Activated gamma-delta T cell treated with anti-CD3 and anti-CD28 coated beads, Interleukin-2, amount 50 U/mL, for 16 hours (primary cell): ENCODE data around the gene SRGAP2C.
"Not testable (repeated sequence)": the region's sequence is repeated elsewhere in the genome, so short reads cannot be mapped to it uniquely, and the experiment has no call there.

Experiments
- DNase-seq: peaks from one replicate; pipeline ENCODE4 v3.0.0-alpha.2; 2020; ENCODE audit warnings: low read depth

SRGAP2C gene

DNA sequence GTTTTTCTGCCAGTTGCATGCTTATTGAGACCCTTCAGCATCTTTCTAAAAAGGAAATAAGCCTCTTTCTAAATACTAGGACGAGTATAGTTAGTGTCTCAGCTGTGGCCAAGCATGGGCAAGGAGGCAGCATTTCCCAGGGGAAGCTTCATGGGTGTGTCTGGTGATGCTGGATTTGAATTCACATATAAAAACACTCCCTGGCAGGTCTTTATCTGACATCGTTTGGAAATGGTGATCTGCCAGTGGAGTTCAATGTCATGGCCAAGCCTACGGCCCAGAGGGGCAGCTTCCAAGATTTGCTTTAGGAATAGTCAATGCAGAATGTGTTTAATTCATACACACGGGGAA lies 94.7 kb downstream of the SRGAP2C start:
- not testable (repeated sequence) for DNase-seq

DNA sequence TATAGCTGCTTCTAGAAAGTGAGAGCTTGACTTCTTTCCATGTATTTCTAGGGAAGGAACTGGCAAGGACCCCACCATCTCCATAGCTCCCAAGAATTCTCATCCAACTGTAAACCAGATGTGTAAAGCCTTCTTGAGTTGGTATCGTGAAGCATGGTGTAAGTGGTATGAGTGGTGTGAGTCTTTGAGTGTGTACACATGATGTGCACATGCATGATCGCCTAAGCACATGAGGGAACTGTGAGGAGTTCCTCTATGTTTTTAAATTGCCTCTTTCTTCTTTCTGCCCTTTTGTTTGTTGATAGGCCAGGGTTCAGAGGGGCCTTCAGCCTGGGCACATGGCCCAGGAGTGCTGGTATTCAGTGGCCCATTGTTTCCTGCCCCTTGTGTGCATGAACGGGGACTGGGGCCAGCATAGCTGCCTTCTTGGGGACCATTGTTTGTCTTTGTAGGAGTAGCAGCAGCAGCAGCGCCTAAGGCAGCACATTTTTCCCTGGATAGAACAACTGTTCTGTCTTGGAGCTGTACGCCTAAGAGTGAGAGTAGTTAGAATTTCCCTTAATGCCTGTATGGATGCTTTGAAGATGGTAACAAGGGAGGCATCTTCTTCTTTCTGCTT lies 96.0 kb downstream of the SRGAP2C start:
- not testable (repeated sequence) for DNase-seq

GRCh38 chr1:121281480-121281879 lies 96.7 kb downstream of the SRGAP2C start:
- not testable (repeated sequence) for DNase-seq

GRCh38 chr1:121283587-121284180 lies 98.9 kb downstream of the SRGAP2C start:
- DNase-seq, result not testable (repeated sequence)

- not testable (repeated sequence) for DNase-seq
These were observed 107.8 kb downstream of the SRGAP2C start for GRCh38 chr1:121292590-121292989.

GRCh38 chr1:121293263-121294204 lies 108.8 kb downstream of the SRGAP2C start:
- not testable (repeated sequence) for DNase-seq

DNA sequence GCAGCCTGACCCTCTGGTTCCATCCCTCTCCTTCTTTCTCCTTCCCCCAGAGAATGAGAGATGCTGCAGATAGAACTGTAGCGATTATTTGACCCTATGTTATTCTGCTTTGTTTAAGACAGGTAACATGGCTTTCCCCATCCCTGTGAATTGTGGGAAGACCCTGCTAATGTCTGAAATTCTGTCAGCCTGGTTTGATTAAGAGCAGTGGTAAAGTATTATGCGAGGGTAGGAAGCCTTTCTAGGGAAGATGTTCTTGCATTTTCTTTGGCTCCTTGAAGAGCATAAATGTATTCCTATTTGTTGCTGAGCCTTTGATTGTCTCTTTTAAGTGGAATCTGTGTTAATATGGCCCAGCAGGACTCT lies 109.4 kb downstream of the SRGAP2C start:
- not testable (repeated sequence) for DNase-seq

GRCh38 chr1:121296563-121296962 lies 111.8 kb downstream of the SRGAP2C start:
- not testable (repeated sequence) for DNase-seq

DNA sequence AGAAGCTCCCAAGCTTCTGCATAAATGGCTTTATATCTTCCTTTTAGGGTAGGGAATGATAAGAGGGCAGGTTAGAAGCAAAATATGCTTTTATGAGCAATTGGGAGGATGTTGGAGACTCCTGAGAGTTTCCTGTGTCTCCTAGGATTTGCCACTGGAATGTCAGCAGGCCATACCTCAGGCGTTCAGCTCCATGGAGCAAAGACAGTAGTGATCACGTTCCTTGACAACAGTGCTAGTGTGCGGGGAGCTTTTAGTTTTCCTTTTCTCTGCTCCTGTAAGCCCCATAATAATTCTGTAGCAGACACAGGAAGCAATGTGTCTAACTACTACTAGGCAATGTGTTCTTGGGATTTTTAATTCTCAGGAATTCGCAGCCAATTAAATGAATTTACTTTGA lies 113.8 kb downstream of the SRGAP2C start:
- DNase-seq, result not testable (repeated sequence)

GRCh38 chr1:121299514-121300149 lies 114.9 kb downstream of the SRGAP2C start:
- not testable (repeated sequence) for DNase-seq

- DNase-seq, result not testable (repeated sequence)
These were observed 117.1 kb downstream of the SRGAP2C start for GRCh38 chr1:121301876-121302275.

GRCh38 chr1:121307759-121308158 lies 123.0 kb downstream of the SRGAP2C start:
- DNase-seq, result not testable (repeated sequence)

GRCh38 chr1:121315509-121315908 lies 130.7 kb downstream of the SRGAP2C start:
- DNase-seq, result not testable (repeated sequence)

GRCh38 chr1:121316081-121316480 lies 131.3 kb downstream of the SRGAP2C start:
- not testable (repeated sequence) for DNase-seq

- not testable (repeated sequence) for DNase-seq
These were observed 133.0 kb downstream of the SRGAP2C start for GRCh38 chr1:121317491-121318468.

DNA sequence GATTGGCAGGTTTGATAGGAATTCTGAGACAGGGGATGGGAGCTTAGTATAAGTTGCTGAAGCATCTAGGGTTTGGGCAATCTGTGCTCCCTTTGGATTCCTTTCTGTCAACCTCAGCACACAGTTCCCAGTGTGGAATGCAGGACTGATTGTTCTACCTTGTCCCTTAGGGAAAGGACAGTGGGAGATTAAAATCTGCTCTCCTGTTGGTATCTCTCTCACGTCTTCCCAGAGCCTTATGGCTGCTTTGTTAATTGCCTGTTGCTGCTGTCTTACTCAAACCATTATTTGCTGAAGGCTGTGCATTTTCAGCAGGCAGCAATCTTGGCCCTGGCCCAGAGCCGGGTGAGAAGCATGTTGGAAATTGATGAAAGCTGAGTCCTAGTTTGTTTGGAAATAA lies 133.9 kb downstream of the SRGAP2C start:
- not testable (repeated sequence) for DNase-seq

- not testable (repeated sequence) for DNase-seq
These were observed 136.9 kb downstream of the SRGAP2C start for GRCh38 chr1:121321660-121322059.

GRCh38 chr1:121324726-121325125 lies 140.0 kb downstream of the SRGAP2C start:
- DNase-seq, result not testable (repeated sequence)

DNA sequence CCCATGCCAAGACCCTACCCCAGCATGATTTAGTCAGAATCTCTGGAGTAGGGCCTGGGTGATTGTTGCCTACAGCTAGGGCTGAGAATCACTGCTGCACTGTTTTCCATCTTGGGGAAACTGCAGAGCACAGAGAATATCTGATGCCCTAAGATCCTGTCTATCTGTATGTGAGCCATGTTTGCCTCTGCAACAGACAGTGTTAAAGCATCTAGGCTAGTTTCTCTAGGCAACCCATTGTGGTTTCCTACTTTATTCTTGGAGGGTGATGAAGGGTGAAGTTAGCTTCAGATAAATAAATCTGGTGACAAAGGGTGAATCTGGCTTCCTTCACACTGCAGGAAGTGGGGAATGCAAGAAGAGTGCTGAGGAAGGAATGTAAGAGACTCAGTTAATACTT lies 147.4 kb downstream of the SRGAP2C start:
- DNase-seq, result not testable (repeated sequence)

DNA sequence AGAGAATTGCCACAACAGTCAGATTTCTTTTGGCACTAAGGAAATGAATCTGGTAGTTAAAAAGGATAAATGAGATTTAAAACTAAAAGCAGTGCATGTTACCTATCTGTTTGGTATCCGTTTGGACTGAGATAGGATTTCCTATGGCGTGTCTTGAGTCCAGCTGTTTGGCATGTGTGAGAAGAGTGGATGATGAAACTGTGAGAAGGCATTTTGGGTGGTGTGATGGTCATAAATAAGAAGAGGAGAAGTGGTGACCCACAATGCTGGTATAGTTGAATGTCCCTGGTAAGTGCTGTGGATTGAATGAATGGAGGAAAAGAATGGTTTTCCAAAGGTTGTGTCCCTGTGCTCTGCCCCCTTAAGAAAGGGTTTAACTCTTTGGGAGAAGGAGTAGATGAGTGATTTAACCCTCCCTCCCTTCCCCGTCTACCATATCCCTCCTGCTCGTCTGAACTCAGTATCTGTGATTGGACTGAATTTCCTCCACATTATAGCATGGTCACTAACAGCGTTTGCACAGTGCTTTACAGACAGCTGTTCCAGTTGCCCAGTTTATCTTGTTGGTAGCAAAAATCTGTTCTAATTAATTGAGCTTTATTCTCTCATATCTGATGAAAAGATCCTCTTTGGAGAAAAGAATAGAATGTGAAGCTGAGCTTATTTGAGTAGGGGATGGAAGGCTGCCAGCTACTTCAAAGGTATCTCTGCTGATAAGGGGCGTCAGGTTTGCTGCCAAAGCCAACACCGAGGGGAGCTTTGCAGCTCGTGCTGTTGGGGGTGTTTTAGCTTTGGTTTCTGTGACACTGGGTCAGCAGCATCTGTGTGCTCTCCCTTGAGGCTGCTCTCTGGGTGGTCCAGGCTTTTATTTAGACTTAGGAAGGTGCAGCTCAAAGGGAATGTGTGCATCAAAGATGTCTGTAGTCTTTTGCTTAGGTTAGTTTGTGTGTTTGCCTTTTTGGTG lies 148.1 kb downstream of the SRGAP2C start:
- DNase-seq, result not testable (repeated sequence)
